HepG2 (cell line): ENCODE data around the gene PRCD. TPM values are rescaled to one million over a fixed set of nuclear protein-coding genes. Genes with fewer than 3 reads are reported as not detected.
A peak's percentile ranks its signal among the peaks of the same experiment; 100 is the strongest.

Experiments
- ARNT ChIP-seq: fragments of 450-650 bp; IDR thresholded peaks from 2 replicates; pipeline ENCODE4 v1.6.1; 2017
- ATF5 ChIP-seq: sonication (generic); formaldehyde crosslinking; IDR thresholded peaks from 2 replicates; pipeline ENCODE4 v1.4.0; 2020; ENCODE audit warnings: mild to moderate bottlenecking, low read depth, missing genetic modification reagents
- ATRX ChIP-seq: sonication (generic); formaldehyde crosslinking; IDR thresholded peaks from 2 replicates; pipeline ENCODE4 v1.4.0; 2020; ENCODE audit warnings: missing genetic modification reagents, borderline replicate concordance
- FOXP1 ChIP-seq, 2 experiments: fragments of 450-650 bp in 1 of 2; IDR thresholded peaks; 2 replicates each; pipeline ENCODE4 v1.6.1; 2017 to 2018; ENCODE audit warnings: antibody characterized with exemption in 1 of 2
- SMAD1 ChIP-seq: sonication (generic); formaldehyde crosslinking; IDR thresholded peaks from 2 replicates; pipeline ENCODE4 v1.4.0; 2020; ENCODE audit warnings: missing genetic modification reagents, low read depth, mild to moderate bottlenecking, borderline replicate concordance
- UBTF ChIP-seq: sonication (generic); formaldehyde crosslinking; IDR thresholded peaks from 2 replicates; pipeline ENCODE4 v1.4.0; 2020; ENCODE audit warnings: mild to moderate bottlenecking, missing genetic modification reagents
- ZFX ChIP-seq: sonication (generic); formaldehyde crosslinking; IDR thresholded peaks from 2 replicates; pipeline ENCODE4 v1.4.0; 2020; ENCODE audit warnings: mild to moderate bottlenecking, low read depth, missing genetic modification reagents, moderate library complexity
- ZKSCAN8 ChIP-seq: IDR thresholded peaks from 2 replicates; pipeline ENCODE4 v1.6.1; 2016; ENCODE audit warnings: borderline replicate concordance, missing genetic modification reagents, missing compliant biosample characterization
- ZMYM4 ChIP-seq: sonication (generic); formaldehyde crosslinking; IDR thresholded peaks from 2 replicates; pipeline ENCODE4 v1.8.1; 2023; ENCODE audit warnings: mild to moderate bottlenecking, missing genetic modification reagents
- ZNF33A ChIP-seq: sonication (generic); formaldehyde crosslinking; IDR thresholded peaks from 2 replicates; pipeline ENCODE4 v1.5.1; 2020; ENCODE audit warnings: missing genetic modification reagents, mild to moderate bottlenecking, moderate library complexity, borderline replicate concordance
- ZNF350 ChIP-seq: sonication (generic); formaldehyde crosslinking; IDR thresholded peaks from 2 replicates; pipeline ENCODE4 v1.4.0; 2020; ENCODE audit warnings: mild to moderate bottlenecking, low read depth, missing genetic modification reagents, borderline replicate concordance
- ZNF383 ChIP-seq: sonication (generic); formaldehyde crosslinking; IDR thresholded peaks from 2 replicates; pipeline ENCODE4 v1.4.0; 2020; ENCODE audit warnings: missing genetic modification reagents, mild to moderate bottlenecking, borderline replicate concordance
- ZNF687 ChIP-seq: sonication (generic); formaldehyde crosslinking; IDR thresholded peaks from 2 replicates; pipeline ENCODE4 v1.5.1; 2020; ENCODE audit warnings: mild to moderate bottlenecking, missing genetic modification reagents, moderate library complexity
- ZNF713 ChIP-seq: sonication (generic); formaldehyde crosslinking; IDR thresholded peaks from 2 replicates; pipeline ENCODE4 v1.4.0; 2020; ENCODE audit warnings: mild to moderate bottlenecking, missing genetic modification reagents
- polyA plus RNA-seq, 8 experiments: library from polyadenylated mRNA; depleted of rRNA in 3 of 8; stranded (reverse) in 7 of 8; unstranded in 1 of 8; fragments of >200 nt; fragmentation: Illumina TruSeq in 4 of 8; extraction: Trizol in 4 of 8; gene quantifications; 2 replicates each; pipeline versions ENCODE4 v1.2.1 to v1.2.3, GENCODE V29; 2011 to 2016; ENCODE audit warnings: low read depth in 4 of 8, missing spikeins in 1 of 8, mixed read lengths in 1 of 8; ENCODE audit not compliant: insufficient read depth in 1 of 8
- total RNA-seq, 5 experiments: library from RNA; depleted of rRNA; stranded (reverse); fragments of >200 nt; fragmentation: Illumina TruSeq; extraction: Trizol; gene quantifications; 2 replicates each; pipeline ENCODE4 v1.2.3, GENCODE V29; 2016; ENCODE audit warnings: low read depth in 1 of 5
- TF ChIP-seq, protein P1 (sequence below): sonication (generic); formaldehyde crosslinking; IDR thresholded peaks from 2 replicates; pipeline ENCODE4 v1.4.0; 2020; ENCODE audit warnings: missing genetic modification reagents, borderline replicate concordance
- TF ChIP-seq, protein P2 (sequence below): IDR thresholded peaks from 2 replicates; pipeline ENCODE4 v1.6.1; 2012; ENCODE audit warnings: inconsistent platforms

Gene PRCD
- total and polyA plus RNA-seq, 2 of the 13 experiments (the other 11 are each of a cell fraction or from before 2014, with no cell fraction given) = 0.51 TPM; not detected in 1

DNA sequence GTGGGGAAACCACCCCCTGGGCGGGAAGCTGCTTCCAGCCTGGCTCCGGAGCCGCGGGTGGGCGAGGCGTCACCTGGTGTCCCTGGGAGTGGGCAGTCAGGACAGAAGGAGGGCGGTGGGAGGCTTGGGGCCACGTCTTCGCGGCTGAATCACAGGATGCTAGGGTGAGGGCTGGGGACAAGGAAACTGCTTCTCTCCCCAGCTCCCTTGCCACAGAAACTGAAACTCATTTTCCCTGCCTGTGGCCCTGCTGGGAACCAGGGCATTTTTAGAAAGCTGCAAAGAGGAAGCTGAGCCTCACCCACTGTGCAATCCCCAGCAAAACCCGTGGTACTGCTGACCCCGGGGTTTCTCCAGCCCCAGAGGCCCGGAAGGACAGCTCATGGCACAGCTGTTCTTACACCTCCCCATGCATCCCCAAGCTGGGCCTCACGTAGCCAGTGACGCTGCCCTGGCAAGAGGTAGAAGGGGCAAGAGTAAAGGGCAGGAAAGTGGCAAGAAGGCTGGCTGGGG is 46.8 kb upstream of the PRCD start (continued):
- peak; percentile 73 for TF ChIP-seq ZNF687 (CRISPR knock-in tag)
- TF ChIP-seq UBTF (CRISPR knock-in tag) = 0 out of 2 replicates have a peak, but pooled peaks have one; percentile 20
- no peak for TF ChIP-seq ZFX (CRISPR knock-in tag)
- TF ChIP-seq ZNF713 (CRISPR knock-in tag) = no peak
- TF ChIP-seq, protein P1, sequence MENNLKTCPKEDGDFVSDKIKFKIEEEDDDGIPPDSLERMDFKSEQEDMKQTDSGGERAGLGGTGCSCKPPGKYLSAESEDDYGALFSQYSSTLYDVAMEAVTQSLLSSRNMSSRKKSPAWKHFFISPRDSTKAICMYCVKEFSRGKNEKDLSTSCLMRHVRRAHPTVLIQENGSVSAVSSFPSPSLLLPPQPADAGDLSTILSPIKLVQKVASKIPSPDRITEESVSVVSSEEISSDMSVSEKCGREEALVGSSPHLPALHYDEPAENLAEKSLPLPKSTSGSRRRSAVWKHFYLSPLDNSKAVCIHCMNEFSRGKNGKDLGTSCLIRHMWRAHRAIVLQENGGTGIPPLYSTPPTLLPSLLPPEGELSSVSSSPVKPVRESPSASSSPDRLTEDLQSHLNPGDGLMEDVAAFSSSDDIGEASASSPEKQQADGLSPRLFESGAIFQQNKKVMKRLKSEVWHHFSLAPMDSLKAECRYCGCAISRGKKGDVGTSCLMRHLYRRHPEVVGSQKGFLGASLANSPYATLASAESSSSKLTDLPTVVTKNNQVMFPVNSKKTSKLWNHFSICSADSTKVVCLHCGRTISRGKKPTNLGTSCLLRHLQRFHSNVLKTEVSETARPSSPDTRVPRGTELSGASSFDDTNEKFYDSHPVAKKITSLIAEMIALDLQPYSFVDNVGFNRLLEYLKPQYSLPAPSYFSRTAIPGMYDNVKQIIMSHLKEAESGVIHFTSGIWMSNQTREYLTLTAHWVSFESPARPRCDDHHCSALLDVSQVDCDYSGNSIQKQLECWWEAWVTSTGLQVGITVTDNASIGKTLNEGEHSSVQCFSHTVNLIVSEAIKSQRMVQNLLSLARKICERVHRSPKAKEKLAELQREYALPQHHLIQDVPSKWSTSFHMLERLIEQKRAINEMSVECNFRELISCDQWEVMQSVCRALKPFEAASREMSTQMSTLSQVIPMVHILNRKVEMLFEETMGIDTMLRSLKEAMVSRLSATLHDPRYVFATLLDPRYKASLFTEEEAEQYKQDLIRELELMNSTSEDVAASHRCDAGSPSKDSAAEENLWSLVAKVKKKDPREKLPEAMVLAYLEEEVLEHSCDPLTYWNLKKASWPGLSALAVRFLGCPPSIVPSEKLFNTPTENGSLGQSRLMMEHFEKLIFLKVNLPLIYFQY (CRISPR knock-in tag) = no peak
- TF ChIP-seq ZNF33A = no peak
- no peak for TF ChIP-seq ZMYM4 (CRISPR knock-in tag)
- peak; percentile 26; the same call in 1 of the 2 replicates for TF ChIP-seq SMAD1 (CRISPR knock-in tag)
- no peak for TF ChIP-seq ZNF350
- TF ChIP-seq, protein P2, sequence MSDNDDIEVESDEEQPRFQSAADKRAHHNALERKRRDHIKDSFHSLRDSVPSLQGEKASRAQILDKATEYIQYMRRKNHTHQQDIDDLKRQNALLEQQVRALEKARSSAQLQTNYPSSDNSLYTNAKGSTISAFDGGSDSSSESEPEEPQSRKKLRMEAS = no peak
- no peak for TF ChIP-seq ARNT
- no peak for TF ChIP-seq ATRX (CRISPR knock-in tag)
- TF ChIP-seq ZNF383 (CRISPR knock-in tag) = no peak
- TF ChIP-seq ATF5 (CRISPR knock-in tag) = no peak
- no peak for TF ChIP-seq ZKSCAN8 (CRISPR knock-in tag)
- TF ChIP-seq FOXP1 (IDR thresholded peaks at IDR 0.05) = no peak
- TF ChIP-seq FOXP1 (CRISPR knock-in tag; IDR thresholded peaks at IDR 0.05) = no peak
